Transverse colon (tissue), 4 donors: ENCODE data around the gene P2RY13.
A peak's percentile ranks its signal among the peaks of the same experiment; 100 is the strongest.

ENCODE experiments used
- CTCF ChIP-seq, 5 experiments: fragments of 200-600 bp in 3 of 5; fragments of 450-650 bp in 2 of 5; sonication (generic) in 3 of 5; IDR thresholded peaks; 1 replicate in 2 of 5; 2 replicates in 3 of 5; pipeline ENCODE4 v1.5.1; 2016 to 2017; ENCODE audit warnings: antibody characterized with exemption in 5 of 5, inconsistent platforms in 3 of 5, mild to moderate bottlenecking in 2 of 5, moderate library complexity in 1 of 5
- EP300 ChIP-seq: sonication (generic); formaldehyde crosslinking; IDR thresholded peaks from one replicate; pipeline ENCODE4 v1.6.1; 2017; ENCODE audit warnings: antibody characterized with exemption, low read depth
- POLR2A ChIP-seq: fragments of 450-650 bp; IDR thresholded peaks from one replicate; pipeline ENCODE4 v1.6.1; 2016; ENCODE audit warnings: antibody characterized with exemption, mild to moderate bottlenecking, moderate library complexity
- POLR2AphosphoS5 ChIP-seq, 3 donors: sonication (generic); formaldehyde crosslinking; IDR thresholded peaks; one replicate each; pipeline ENCODE4 v1.6.1; 2016; ENCODE audit warnings: antibody characterized with exemption in 3 of 3

- TF ChIP-seq CTCF (IDR thresholded peaks at IDR 0.05), result no peak
- no peak for TF ChIP-seq EP300
- TF ChIP-seq POLR2A, result no peak
- TF ChIP-seq POLR2AphosphoS5 (IDR thresholded peaks at IDR 0.05), result peak; percentile 13 to 44 (median 34)
Observed at GRCh38 chr3:151329363-151329762, at the start of gene P2RY13.
